ENCODE data around the gene SPATA20.

SPATA20 gene

DNA sequence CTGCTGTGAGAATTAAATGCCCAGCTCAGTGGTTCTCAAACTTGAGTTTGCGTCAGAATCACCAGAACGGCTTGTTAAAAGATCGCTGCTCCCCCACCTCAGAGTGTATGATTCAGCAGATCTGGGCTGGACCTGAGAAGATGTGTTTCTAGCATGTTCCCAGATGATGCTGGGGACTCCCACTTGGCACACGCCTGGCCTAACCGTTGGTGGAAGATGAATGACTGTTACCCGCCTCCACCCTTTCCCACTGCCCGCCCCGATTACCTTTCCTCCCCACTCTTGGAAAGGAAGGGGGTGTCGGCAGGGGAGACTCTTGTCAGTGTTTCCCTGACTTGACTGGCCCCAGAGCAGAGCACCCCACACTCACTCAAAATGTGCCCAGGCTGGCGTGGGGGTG, 58.5 kb downstream of the SPATA20 start:
- DNase-seq, result no peak
